Measurements from ENCODE around the gene YBX1. TPM values are rescaled to one million over a fixed set of nuclear protein-coding genes. Genes with fewer than 3 reads are reported as not detected.

YBX1 gene
- total RNA-seq, 4 donors from 2014 or later, result 236 to 470 (median 287) TPM

DNA sequence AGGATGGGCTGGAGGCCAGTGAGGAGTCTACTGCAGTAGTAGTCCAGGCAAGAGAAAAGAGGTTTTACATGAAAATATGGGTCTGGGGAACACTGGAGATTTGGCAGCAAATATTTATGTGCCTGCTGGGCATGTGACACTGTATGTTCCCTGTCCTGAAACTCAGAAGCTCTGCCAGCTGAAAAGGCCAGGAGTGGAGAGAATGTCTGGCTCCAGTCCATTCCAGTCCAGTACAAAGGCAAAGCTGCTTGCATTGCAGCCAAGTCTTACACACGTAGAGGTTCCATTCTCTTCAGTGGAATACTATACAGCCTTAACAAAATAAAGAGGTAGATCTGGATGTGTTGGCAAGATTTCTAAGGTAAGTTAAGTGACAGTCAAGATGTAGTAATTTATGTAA, 7.5 kb upstream of the YBX1 start:
- peaks cover 0 to 33% (median 0%) of the 10 kb centered on the region in 3 donors for H3K36me3 ChIP-seq
- TF ChIP-seq POLR2A (IDR thresholded peaks at IDR 0.05), result no peak
- TF ChIP-seq, protein P1, sequence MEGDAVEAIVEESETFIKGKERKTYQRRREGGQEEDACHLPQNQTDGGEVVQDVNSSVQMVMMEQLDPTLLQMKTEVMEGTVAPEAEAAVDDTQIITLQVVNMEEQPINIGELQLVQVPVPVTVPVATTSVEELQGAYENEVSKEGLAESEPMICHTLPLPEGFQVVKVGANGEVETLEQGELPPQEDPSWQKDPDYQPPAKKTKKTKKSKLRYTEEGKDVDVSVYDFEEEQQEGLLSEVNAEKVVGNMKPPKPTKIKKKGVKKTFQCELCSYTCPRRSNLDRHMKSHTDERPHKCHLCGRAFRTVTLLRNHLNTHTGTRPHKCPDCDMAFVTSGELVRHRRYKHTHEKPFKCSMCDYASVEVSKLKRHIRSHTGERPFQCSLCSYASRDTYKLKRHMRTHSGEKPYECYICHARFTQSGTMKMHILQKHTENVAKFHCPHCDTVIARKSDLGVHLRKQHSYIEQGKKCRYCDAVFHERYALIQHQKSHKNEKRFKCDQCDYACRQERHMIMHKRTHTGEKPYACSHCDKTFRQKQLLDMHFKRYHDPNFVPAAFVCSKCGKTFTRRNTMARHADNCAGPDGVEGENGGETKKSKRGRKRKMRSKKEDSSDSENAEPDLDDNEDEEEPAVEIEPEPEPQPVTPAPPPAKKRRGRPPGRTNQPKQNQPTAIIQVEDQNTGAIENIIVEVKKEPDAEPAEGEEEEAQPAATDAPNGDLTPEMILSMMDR (IDR thresholded peaks at IDR 0.05), result no peak
- H3K27me3 ChIP-seq, result no peaks in the 10 kb centered on the region
- no peaks in the 10 kb centered on the region for H3K4me1 ChIP-seq
- DNase-seq, result no peak
- no peak overlapping the region for H3K27ac ChIP-seq
- no peak overlapping the region for H3K4me3 ChIP-seq
- no peaks in the 10 kb centered on the region for H3K9me3 ChIP-seq

- no peaks in the 10 kb centered on the region for H3K27me3 ChIP-seq
- TF ChIP-seq, protein P1 (IDR thresholded peaks at IDR 0.05), result no peak
- TF ChIP-seq POLR2A (IDR thresholded peaks at IDR 0.05), result no peak
- H3K27ac ChIP-seq, result no peak overlapping the region
- no peak overlapping the region for H3K4me3 ChIP-seq
- DNase-seq, result no peak
- H3K4me1 ChIP-seq, result peaks cover 0 to 4% (median 0%) of the 10 kb centered on the region in 4 donors
- H3K9me3 ChIP-seq, result no peaks in the 10 kb centered on the region
- peaks cover 0 to 25% (median 0%) of the 10 kb centered on the region in 3 donors for H3K36me3 ChIP-seq
Measured at GRCh38 chr1:42675467-42675866, 6.8 kb upstream of the YBX1 start.

GRCh38 chr1:42676534-42677087, 5.6 kb upstream of the YBX1 start:
- H3K27ac ChIP-seq, result no peak overlapping the region
- H3K4me3 ChIP-seq, result no peak overlapping the region
- peaks cover 0 to 12% (median 0%) of the 10 kb centered on the region in 4 donors for H3K4me1 ChIP-seq
- TF ChIP-seq, protein P1 (IDR thresholded peaks at IDR 0.05), result no peak
- no peak for TF ChIP-seq POLR2A (IDR thresholded peaks at IDR 0.05)
- H3K9me3 ChIP-seq, result no peaks in the 10 kb centered on the region
- DNase-seq, result no peak
- peaks cover 0 to 21% (median 0%) of the 10 kb centered on the region in 3 donors for H3K36me3 ChIP-seq
- no peaks in the 10 kb centered on the region for H3K27me3 ChIP-seq

GRCh38 chr1:42679364-42679983, 2.7 kb upstream of the YBX1 start:
- H3K27me3 ChIP-seq, result no peaks in the 10 kb centered on the region
- no peaks in the 10 kb centered on the region for H3K9me3 ChIP-seq
- DNase-seq, result no peak
- H3K27ac ChIP-seq, result no peak overlapping the region
- no peak overlapping the region for H3K4me3 ChIP-seq
- peaks cover 0 to 13% (median 0%) of the 10 kb centered on the region in 3 donors for H3K36me3 ChIP-seq
- TF ChIP-seq POLR2A (IDR thresholded peaks at IDR 0.05), result no peak
- TF ChIP-seq, protein P1 (IDR thresholded peaks at IDR 0.05), result no peak
- peaks cover 0 to 21% (median 7%) of the 10 kb centered on the region in 4 donors for H3K4me1 ChIP-seq

DNA sequence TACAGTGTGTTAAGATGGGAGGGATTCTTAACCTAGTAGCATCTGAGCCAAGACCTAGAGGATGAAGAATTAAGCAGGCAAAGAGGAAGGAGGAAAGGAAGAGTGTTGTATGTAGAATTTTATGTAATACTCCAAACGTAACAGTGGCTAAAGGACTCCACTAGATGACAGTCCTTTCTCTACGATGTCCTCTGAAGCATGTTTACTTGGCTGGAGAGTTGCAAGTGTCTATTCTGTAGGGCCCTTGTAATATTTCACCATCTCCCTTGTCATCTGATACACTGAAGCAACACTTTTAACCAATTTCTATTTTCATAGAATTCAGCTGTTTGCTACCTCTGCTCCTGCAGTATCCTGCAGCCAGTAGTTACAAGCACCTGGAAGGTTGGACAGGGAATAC, 2.2 kb upstream of the YBX1 start:
- peaks cover 0 to 27% (median 12%) of the 10 kb centered on the region in 4 donors for H3K4me1 ChIP-seq
- no peaks in the 10 kb centered on the region for H3K9me3 ChIP-seq
- peaks cover 0 to 8% (median 0%) of the 10 kb centered on the region in 3 donors for H3K36me3 ChIP-seq
- no peak overlapping the region for H3K4me3 ChIP-seq
- H3K27ac ChIP-seq, result no peak overlapping the region
- no peak for DNase-seq
- TF ChIP-seq, protein P1 (IDR thresholded peaks at IDR 0.05), result no peak
- no peak for TF ChIP-seq POLR2A (IDR thresholded peaks at IDR 0.05)
- H3K27me3 ChIP-seq, result no peaks in the 10 kb centered on the region

Data from Peyer's patch (tissue), 4 donors.